ENCODE measurements around the gene MGRN1. TPM values are rescaled to one million over a fixed set of nuclear protein-coding genes. Genes with fewer than 3 reads are reported as not detected.
A peak's percentile ranks its signal among the peaks of the same experiment; 100 is the strongest.

Gene MGRN1
- total and polyA plus RNA-seq, 12 donors: 19.2 to 73.5 (median 40.8) TPM

DNA sequence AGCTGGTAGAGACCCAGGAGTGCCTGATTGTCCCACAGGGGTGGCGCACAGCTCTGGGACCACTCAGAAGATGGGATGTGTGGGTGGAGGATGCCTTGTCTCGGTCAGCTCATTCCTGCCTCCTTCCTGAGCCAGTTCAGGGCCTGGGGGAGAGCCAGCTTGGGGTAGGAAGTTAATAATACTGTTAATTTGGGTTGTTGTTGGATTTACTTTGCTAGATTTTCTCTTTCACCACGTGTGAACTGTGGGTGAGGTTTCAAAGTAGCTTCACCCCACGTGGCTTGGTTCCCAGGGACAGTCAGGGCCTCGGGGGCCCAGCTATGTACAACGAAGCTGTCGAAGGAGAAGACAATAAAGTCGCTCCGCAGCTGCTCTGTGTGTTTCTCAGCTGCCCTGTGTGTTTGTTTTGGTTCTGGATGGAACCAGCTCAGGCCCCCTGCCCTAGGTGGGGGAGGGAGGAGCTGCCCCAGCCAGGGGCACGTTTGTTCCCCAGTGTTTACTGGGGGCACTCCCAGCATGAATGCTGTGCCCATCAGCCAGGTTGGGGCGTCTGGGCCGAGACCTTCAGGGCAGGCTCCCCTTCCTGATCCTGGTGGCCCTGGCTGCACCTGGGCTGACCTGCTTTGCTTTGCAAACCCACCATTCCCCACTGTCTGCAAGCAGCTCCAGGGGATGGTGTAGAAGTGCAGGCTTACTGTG, 71.0 kb downstream of the MGRN1 start:
- peaks cover 15 to 36% (median 26%) of the 10 kb centered on the region in 9 donors for H3K4me1 ChIP-seq
- 60 to 61% methylated on average over 12 of the region's 12 CpGs for WGBS, 2 donors
- TF ChIP-seq, protein P1, sequence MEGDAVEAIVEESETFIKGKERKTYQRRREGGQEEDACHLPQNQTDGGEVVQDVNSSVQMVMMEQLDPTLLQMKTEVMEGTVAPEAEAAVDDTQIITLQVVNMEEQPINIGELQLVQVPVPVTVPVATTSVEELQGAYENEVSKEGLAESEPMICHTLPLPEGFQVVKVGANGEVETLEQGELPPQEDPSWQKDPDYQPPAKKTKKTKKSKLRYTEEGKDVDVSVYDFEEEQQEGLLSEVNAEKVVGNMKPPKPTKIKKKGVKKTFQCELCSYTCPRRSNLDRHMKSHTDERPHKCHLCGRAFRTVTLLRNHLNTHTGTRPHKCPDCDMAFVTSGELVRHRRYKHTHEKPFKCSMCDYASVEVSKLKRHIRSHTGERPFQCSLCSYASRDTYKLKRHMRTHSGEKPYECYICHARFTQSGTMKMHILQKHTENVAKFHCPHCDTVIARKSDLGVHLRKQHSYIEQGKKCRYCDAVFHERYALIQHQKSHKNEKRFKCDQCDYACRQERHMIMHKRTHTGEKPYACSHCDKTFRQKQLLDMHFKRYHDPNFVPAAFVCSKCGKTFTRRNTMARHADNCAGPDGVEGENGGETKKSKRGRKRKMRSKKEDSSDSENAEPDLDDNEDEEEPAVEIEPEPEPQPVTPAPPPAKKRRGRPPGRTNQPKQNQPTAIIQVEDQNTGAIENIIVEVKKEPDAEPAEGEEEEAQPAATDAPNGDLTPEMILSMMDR (IDR thresholded peaks at IDR 0.05): no peak
- DNase-seq (no peak), ATAC-seq (no peak)
- H3K36me3 ChIP-seq: peaks cover 0 to 63% (median 35%) of the 10 kb centered on the region in 9 donors
- H3K9me3 ChIP-seq: no peaks in the 10 kb centered on the region
- H3K27ac ChIP-seq: peak overlapping the region in 4 of 10 donors; percentile 59 to 96 (median 84)
- H3K27me3 ChIP-seq: no peaks in the 10 kb centered on the region
- H3K4me3 ChIP-seq: no peak overlapping the region
- intact Hi-C loops (cut with DNase I): no loop called here

DNA sequence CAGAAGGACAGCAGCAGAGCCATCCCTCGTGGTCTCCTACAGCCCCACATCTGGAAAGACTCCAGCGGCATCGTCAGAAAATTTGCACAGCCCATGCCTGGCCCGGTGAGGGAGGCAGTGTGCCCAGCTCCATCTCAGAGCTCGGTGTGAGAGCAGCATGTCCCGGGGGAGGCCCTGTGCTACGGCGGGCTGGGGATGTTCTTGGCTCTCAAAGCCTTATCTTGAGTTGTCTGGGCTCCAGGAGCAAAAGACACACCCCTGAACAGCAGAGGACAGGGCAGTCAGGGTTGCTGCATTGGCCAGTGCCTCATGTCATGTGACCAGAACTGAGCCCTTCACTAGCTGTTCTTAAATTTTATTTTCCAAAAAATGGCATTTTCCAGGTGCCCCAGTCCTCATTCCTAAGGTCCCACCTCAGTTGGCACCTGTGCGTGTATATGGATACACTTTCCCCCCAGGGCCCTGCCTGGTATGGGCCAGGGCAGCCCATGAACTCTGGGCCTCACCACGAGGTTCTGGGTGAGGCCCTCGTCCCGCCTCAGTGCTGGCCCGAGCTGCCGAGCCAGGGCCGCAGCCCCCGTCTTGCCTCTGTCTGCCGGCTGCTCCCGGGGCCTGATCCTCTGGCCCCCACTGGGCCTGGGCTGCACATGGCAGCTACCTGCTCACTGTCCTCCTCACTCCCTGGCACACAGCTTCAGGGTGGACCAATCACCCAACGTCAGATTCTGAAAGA, 71.7 kb downstream of the MGRN1 start:
- 41 to 53% methylated on average over 19 of the region's 19 CpGs for WGBS, 2 donors
- ATAC-seq: peak in 2 of 8 donors; percentile 17 to 74
- no peak overlapping the region for H3K4me3 ChIP-seq
- H3K36me3 ChIP-seq: peaks cover 0 to 66% (median 36%) of the 10 kb centered on the region in 9 donors
- TF ChIP-seq, protein P1 (IDR thresholded peaks at IDR 0.05): no peak
- peak in 1 of 2 donors; percentile 60 for DNase-seq
- H3K4me1 ChIP-seq: peaks cover 15 to 36% (median 27%) of the 10 kb centered on the region in 9 donors
- H3K27ac ChIP-seq: peak overlapping the region in 4 of 10 donors; percentile 4 to 96 (median 50)
- no peaks in the 10 kb centered on the region for H3K27me3 ChIP-seq
- H3K9me3 ChIP-seq: no peaks in the 10 kb centered on the region
- intact Hi-C loops (cut with DNase I): no loop called here

DNA sequence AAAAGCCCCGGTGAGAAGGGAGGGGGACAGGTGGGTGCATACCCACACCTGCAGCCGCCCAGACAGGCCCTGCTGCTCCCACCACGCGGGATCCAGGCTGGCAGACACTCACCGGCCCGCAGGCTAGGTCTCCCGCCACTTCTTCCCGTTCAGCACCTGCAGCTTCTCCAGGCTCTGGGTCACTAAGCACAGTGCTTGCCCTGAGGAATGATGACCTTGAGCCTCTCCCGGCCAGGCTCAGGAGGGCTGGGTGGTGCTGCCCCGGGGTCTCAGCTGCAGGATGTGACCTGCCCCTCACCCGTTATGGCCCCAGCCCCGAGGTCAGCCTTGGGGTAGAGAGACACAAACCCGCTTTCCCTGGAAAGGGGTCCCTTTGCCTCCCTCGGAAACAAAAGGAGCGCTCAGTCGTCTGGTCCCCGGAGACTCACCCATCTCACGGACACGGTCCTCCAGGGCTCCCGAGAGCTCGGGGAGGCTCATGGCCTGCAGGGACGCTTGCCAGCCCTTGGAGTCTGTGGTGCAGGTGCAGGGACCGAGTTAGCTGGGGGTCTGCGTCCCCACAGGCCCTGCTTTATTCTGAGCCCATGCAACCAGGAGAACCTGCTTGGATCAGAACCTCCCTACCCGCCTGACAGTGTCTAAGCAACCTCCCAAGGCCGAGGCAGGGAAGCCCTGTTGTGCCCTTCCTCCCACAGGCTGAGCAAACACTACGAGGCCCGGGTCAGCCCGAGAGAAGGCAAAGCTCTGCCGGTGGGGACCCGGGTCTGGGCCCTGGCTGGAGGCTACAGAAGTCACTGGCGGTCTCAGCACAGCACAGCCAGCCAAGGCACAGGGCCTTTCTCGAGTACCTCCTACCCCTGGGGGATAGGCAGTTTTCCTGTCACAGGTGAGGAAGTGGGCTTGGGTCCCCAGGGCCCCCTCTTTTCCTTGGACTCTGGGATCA, 72.5 kb downstream of the MGRN1 start:
- Histone ChIP-seq H3K27me3 (no peaks in the 10 kb centered on the region), H3K4me1 (peaks cover 15 to 40% (median 28%) of the 10 kb centered on the region in 9 donors), H3K4me3 (no peak overlapping the region), H3K36me3 (peaks cover 0 to 74% (median 36%) of the 10 kb centered on the region in 9 donors), H3K9me3 (no peaks in the 10 kb centered on the region), H3K27ac (peak overlapping the region in 4 of 10 donors; percentile 4 to 65 (median 44))
- DNase-seq (no peak), ATAC-seq (no peak)
- TF ChIP-seq, protein P1 (IDR thresholded peaks at IDR 0.05): no peak
- 82 to 84% methylated on average over 33 of the region's 33 CpGs for WGBS, 2 donors
- intact Hi-C loops (cut with DNase I): no loop called here

DNA sequence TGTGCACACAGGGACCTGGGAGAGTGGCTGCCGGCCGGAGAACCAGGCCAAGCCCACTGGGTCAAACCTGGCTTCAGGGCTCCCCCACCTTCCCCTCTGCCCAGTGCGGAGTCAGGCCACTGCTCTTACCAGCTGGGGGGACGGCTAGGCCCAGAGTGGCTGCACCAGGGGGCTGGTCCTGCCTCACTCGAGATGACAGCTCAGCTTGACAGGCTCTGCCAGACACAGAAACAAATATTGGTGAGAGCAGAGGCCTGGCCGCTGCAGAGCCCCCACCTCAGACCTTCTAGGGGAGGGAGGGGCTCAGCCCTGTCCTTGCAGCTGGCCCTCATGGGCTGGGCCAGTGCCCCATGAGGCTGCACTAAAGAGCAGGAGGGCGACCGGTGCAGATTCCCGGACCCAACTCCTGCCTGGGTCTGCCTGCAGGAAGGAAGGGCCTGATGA, 73.2 kb downstream of the MGRN1 start:
- Histone ChIP-seq H3K36me3 (peaks cover 0 to 81% (median 38%) of the 10 kb centered on the region in 9 donors), H3K4me3 (no peak overlapping the region), H3K9me3 (no peaks in the 10 kb centered on the region), H3K27me3 (no peaks in the 10 kb centered on the region), H3K4me1 (peaks cover 11 to 35% (median 21%) of the 10 kb centered on the region in 9 donors), H3K27ac (no peak overlapping the region)
- no peak for DNase-seq
- intact Hi-C loops (cut with DNase I): no loop called here
- ATAC-seq: no peak
- WGBS, 2 donors: 82 to 84% methylated on average over 9 of the region's 9 CpGs
- TF ChIP-seq, protein P1 (IDR thresholded peaks at IDR 0.05): no peak
